ENCODE measurements around the gene SAMHD1. TPM values are rescaled to one million over a fixed set of nuclear protein-coding genes. Genes with fewer than 3 reads are reported as not detected.
"Not testable (repeated sequence)": the region's sequence is repeated elsewhere in the genome, so short reads cannot be mapped to it uniquely, and the experiment has no call there.

SAMHD1 gene
- polyA plus RNA-seq, 3 donors, result 18.7 to 25.6 (median 19.6) TPM

DNA sequence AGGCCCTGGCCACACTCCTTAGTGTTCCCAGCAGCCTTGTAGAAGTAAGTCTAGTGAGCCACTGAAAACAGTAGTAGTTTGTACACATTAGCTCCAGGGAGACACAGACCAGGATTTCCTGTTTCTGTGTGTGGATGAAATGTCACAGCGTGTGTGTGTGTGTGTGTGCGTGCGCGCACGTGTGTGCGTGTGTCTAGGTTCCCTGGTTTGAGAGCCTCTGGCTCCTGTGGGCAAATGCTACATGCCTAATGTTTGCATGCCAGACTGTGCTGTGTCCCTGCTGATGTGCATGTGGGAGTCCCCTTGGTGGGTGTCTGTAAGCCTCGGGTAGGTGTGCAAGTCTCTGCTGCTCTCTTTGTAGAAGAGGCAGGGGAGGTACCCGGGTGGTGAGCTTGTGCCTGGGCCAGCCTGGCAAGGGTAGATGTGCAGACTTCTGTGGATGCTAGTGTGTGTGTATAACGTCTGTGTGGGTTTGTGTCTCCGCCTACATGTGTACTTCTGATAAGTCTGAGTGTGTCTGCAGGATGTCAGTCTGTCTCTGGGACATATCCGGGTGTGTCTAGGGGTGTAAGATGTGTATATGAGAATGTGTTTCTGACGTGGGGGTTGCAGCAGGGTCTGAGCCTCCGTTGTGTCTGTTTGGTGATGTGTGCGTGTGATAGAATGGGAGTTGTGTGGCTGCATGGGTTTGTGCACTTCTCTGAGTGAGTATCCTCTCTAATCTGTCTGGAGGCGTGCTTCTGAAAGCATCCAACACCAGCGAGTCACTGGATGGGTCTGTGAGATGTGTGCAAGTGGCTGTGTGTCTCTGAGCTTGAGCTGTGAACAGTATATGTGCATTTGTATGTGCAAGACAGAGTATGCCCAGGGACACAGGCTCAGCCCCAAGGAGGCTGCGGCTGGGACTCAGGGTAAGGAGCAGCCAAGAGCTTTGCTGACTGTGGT lies 94.5 kb downstream of the SAMHD1 start:
- DNase-seq, result no peak

DNA sequence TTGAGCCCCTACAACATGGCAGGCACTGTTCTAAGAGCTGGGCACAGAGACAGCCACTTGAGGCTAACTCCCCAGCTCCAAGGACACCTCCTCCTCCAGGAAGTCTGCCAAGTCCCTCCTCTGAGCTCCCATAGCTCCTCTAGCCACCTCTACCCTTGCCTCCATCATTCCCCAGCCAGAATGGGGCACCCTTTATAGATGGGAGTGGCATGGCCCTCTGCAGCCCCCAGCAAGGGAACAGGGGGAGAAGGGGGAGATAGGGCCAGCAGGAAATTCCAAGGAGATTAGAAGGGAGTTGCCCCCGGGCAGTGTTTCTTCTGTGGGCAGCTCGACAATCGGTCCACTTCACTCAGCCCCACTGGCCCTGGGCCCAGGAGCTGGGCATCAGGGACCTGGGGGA lies 95.3 kb downstream of the SAMHD1 start:
- no peak for DNase-seq

DNA sequence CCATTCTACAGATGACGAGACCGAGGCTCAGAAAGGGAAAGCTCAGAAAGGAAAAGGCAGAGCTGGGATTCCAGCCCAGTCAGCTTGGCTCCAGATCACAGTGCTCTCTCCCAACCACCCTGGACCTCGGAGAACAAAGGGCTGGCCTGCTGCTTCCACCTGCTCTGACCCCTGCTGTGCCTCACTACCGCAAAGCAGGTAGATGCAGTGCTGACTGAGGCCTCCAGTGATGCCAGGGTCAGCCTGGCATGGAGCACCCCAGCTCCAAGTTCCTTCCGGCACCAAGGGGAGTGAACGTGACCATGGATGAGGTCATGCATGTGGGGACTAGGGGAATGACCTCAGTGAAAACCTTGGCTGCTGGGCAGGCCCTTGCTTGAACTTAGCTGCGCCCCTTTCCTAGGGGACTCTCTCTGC lies 96.3 kb downstream of the SAMHD1 start:
- DNase-seq, result no peak

DNA sequence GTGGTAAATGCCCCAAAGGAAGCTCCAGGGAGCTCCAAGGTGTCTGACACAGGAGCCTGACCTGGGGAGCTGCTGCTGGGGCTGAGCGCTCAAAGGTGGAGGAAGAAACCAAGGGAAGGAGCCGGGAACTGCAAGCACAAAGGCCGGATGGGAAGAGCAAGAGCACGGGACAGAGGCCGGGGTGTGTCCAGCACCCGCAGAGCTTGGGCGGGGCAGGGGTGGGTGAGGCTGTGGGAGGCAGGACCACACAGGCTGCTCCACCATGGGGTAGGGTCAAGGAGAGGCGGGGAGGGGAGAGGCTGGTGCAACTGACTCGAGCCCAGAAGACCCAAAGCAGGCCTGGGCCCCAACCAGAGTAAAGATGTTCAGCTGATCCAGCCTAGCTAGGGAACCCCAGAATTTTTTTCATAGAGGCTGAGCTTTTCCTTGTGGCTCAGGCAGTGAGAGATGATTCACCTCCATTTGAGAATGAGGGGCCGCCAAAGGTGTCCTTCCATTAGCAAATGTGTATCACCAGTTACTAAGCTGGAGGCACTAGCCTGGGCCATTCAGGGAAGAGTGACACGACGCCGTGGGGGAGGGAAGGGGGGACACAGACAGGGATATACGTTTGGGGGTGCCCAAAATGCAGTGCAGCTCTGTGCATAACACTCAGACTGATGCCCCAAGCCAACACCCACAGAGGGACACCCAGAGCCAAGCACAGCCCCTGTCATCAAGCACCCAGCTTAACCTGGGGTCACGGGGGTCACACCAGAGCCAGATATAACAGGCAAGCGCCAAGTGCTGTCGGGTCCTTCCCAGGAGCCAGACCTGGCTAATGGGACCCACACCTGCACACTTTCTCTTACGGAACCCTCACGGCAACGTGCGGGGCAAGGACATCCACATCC lies 96.9 kb downstream of the SAMHD1 start:
- DNase-seq, result no peak

DNA sequence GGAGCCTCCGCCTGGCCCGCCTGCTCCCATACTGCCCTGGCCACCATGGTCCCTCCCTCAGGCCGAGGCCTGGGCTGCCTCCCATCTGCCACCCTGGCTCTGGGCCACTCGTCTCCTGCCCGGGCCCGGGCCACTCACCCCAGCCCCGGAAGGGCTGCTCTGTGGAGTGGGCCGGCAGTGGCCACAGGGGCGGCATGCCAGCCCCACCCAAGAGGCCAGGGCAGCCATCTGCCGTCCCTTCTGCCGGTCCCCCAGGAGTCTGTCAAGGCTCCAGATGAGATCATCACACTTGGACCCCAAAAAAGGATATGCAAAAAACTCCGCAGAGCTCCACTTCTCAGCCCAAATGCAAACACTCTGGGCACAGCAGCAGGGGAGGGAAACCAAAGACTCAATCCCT lies 99.3 kb downstream of the SAMHD1 start:
- no peak for DNase-seq

DNA sequence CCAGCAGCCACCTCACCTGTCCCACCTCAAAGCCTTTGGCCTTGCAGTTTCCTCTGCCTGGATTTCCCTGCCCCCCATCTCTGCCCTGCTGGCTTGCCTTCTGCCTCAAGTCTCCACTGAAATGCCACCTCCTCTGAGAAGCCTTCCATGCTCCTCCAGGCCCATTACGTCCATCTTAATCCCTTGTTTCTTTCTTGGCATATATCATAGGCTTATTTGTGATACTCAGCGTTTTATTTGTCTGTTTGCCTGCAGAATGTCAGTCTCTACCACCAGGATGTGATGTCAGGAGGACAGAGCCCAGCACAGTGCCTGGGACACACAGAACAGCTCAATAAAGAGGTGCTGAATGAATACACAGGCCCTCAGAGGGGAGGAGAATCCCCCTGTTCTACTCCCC lies 100.0 kb downstream of the SAMHD1 start:
- no peak for DNase-seq

DNA sequence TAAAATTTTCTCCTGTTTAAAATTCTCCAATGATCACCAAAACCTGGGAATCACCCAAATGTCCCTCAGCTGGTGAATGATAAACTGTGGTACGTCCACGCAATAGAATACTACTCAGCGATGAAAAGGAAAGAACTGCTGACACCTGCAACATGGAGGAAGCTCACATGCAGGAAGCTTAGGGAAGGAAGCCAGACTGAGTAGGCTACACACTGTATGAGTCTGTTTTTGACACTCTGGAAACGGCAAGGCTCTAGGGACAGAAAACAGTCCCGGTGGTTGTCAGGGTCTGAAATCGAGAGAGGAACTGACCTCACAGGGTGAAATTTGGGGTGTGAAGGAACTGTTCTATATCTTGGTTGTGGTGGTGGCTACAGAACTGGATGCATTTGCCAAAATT lies 100.7 kb downstream of the SAMHD1 start:
- DNase-seq, result no peak

DNA sequence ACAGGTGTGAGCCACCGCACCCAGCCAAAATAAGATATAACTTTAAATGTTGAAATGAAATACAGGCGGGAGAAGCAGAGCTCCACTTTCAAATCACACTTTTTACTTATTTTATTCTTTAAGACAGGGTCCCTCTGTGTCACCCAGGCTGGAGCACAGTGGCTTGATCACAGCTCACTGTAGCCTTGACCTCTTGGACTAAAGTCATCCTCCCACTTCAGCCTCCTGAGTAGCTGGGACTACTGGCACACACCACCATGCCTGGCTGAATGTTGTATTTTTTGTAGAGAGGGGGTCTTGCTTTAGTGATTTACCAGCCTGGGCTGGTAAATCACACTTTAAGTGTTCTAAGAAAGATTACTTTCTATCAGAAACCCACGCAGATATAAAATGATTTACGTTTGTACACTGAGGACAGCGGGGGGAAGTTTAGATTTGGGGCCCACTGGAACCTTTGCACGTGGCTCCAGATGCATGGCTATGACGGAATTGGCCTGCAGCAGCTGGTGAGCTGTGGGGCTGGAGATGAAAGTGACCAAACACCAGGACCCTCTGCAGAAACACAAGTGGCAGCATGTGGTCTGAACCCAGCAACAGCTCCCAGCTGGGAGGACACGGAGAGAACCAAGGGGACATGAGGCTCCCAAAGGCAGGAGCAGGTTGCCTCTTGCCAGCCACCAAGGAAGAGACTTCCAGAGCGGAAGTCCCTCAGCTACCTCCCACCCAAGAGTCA lies 102.0 kb downstream of the SAMHD1 start:
- DNase-seq, result no peak

DNA sequence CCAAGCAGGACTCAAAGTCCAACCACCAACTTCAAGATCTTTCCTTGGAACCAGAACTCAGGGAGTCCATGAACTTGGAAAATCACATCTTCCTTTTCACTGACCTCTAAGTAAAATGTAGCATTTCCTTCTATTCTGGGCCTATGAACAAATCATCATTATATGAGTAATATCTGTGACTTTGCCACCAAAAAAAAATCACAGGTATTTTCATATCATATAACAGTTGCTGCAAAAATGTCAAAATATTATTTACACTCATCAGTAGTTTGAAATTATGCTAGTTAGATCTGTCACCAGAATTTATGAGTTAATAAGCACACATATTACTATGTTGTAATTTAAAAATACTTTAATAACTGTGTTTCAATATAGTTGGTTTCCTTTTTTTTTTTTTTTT lies 102.8 kb downstream of the SAMHD1 start:
- no peak for DNase-seq

DNA sequence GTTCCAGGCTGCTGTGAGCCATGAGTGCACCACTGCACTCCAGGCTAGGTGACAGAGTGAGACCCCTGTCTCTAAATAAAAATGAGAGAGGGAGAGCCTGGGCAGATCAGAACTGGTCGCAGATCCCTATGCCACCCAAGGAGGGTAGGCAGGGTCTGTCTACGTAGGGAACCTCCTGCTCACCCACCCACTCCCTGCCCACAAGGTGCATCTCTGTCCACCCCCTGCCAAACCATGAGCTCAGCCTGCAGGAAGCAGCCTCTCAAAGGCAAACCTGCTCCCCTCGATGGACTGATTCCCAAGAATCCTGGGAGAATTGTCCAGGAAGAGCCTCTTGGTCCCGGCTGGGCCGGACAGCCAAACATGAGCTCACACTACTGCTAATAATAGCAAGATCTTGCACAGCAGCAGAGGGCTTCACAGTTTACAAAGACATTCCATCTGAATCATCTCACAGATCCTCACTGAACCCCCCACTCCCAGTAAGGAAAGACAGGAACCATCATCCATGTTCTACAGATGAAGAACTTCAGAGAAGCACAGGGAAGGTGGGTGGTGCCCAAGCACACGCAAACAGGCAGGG lies 103.3 kb downstream of the SAMHD1 start:
- no peak for DNase-seq

DNA sequence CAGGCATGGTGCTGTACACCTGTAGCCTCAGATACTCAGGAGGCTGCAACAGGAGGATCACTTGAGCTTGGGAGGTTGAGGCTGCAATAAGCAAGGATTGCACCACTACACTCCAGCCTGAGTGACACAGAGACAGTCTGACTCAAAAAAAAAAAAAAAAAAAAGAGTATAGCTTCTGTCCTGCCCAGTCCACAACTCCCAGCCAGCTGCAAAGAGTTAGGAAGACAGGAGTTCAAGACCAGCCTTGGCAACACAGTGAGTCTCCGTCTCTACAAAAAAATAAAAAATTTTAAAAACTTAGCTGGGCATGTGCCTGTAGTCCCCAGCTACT lies 103.8 kb downstream of the SAMHD1 start:
- DNase-seq, result no peak

DNA sequence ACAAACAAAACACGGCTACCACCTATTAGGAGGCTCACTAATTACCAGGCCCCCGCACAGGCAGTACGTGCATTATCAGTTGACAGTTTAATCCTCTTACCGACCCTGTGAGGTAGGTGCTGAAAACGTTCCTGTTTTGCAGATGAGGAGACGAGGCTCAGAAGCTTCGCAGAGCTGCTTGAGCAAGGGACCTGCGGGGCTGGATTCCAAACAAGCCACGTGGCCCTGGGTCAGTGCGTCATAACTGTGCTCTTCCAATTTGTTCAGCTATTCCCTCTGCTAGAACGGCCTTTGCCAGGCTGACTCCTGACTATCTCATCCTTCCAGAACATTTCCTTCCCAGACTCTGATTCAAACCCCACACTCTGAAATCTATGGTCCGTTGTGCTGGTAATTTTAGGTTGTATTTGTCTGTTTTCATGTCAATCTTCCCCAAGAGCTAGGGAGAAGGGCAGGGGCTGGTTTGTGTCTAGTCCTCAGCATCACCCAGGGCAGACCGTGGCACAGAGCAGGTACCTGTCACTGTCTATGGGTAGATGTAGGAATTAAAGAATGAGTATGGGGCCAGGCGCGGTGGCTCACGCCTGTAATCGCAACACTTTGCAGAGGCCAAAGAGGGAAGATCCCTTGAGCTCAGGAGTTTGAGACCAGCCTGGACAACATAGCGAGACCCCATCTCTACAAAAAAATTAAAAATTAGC lies 104.3 kb downstream of the SAMHD1 start:
- no peak for DNase-seq

DNA sequence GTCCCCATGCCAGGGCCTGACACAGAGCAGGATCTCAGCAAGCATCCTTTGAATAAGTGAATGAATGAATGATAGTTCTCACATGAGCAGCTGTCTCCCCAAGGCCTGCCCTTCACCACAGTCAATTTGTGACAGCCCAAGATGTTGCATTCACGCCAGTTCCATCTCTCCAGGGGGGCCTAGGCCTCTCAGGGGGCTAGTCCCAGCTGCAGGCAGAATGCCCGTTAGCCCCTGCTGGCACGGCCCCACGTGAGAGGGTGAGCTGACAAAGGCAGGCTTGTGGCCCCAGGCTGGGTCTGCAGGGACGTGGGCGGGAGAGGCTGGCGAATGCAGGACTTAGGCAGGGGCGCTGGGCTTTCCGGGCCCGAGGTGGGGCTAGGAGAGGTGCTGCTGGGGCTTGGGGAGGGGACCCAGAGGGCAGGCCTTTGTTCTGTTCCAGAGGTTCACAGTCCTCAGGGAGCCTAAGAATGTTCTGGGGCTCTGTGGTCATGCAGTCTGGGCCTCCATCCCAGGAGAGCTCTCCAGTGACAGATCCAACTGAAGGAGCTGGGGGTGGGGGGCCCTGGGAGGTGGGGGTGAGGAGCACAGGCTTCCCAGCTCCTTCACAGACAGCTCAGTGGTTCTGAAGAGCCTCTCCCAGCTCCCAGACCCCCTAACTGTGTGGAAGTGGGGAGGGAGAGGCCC lies 106.1 kb downstream of the SAMHD1 start:
- no peak for DNase-seq

DNA sequence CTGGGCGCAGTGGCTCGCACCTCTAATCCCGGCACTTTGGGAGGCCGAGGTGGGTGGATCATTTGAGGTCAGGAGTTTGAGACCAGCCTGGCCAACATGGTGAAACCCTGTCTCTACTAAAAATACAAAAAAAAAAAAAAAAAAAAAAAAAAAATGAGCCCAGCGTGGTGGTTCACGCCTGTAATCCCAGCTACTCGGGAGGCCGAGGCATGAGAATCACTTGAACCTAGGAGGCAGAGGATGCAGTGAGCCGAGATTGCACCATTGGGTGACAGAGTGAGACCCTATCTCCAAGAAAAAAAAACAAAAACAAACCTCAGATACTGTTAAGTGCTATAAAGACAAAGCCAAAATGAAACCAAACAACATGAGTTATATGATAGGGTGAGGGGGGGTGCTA lies 110.5 kb downstream of the SAMHD1 start:
- DNase-seq, result not testable (repeated sequence)

Other genes starting within 250 kb of the SAMHD1 start
- 10 to 100 TPM; 27.8 to 31.6 (median 28.0) TPM for gene NDRG3, start 205.6 kb downstream of the SAMHD1 start, polyA plus RNA-seq (ENCODE audit: insufficient read length in 3 of 3)
- gene DSN1, start 177.9 kb downstream of the SAMHD1 start, polyA plus RNA-seq (ENCODE audit: insufficient read length in 3 of 3), result 10 to 100 TPM; 16.8 to 22.4 (median 20.5) TPM
- gene TLDC2, start 75.6 kb downstream of the SAMHD1 start, polyA plus RNA-seq (ENCODE audit: insufficient read length in 3 of 3), result 1 to 10 TPM; 2.7 to 3.5 (median 3.4) TPM
- gene RBL1, start 144.3 kb upstream of the SAMHD1 start, polyA plus RNA-seq (ENCODE audit: insufficient read length in 3 of 3), result 10 to 100 TPM in 2 of 3 donors, 1 to 10 TPM in 1; 8.8 to 12.6 (median 11.6) TPM
- gene RPN2, start 227.6 kb upstream of the SAMHD1 start, polyA plus RNA-seq (ENCODE audit: insufficient read length in 3 of 3), result 100 to 1,000 TPM; 280 to 331 (median 299) TPM
- gene MROH8, start 227.8 kb upstream of the SAMHD1 start, polyA plus RNA-seq (ENCODE audit: insufficient read length in 3 of 3), result 1 to 10 TPM; 7.2 to 9.0 (median 8.0) TPM